Measurements from ENCODE around the gene CPLX1.

The CPLX1 gene

DNA sequence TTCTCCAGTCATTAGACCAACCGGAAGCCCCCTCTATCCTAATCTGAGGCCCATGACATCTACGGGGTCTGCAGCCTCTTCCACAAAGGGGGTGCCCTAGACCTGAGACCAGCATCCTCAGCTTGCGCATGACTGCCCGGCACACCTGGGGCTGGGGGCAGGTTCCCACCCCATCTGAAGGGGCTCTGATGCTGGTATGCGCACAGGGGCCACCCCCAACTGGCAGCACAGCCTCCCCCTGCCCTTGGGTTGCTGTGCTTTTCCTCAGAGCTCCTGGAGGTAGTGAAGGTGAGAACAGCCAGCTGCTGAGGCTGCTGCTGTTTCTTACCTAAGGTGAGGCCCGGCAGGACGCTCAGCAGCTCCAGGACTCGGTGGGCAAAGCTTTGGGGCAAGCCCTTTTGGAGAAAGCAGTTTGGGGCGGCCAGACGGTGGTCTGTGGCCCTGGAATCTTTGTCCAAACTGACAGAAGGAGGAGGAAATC lies 18.9 kb upstream of the CPLX1 start:
- TF ChIP-seq, protein P1, sequence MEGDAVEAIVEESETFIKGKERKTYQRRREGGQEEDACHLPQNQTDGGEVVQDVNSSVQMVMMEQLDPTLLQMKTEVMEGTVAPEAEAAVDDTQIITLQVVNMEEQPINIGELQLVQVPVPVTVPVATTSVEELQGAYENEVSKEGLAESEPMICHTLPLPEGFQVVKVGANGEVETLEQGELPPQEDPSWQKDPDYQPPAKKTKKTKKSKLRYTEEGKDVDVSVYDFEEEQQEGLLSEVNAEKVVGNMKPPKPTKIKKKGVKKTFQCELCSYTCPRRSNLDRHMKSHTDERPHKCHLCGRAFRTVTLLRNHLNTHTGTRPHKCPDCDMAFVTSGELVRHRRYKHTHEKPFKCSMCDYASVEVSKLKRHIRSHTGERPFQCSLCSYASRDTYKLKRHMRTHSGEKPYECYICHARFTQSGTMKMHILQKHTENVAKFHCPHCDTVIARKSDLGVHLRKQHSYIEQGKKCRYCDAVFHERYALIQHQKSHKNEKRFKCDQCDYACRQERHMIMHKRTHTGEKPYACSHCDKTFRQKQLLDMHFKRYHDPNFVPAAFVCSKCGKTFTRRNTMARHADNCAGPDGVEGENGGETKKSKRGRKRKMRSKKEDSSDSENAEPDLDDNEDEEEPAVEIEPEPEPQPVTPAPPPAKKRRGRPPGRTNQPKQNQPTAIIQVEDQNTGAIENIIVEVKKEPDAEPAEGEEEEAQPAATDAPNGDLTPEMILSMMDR (IDR thresholded peaks at IDR 0.05; ENCODE audit: low read depth, low read length) = no peak
- DNase-seq (ENCODE audit: low read depth in 2 of 2) = no peak
- no peak overlapping the region for H3K4me3 ChIP-seq (replicated peaks in 1 of 2; ENCODE audit: low read depth in 2 of 2, low read length in 2 of 2)

DNA sequence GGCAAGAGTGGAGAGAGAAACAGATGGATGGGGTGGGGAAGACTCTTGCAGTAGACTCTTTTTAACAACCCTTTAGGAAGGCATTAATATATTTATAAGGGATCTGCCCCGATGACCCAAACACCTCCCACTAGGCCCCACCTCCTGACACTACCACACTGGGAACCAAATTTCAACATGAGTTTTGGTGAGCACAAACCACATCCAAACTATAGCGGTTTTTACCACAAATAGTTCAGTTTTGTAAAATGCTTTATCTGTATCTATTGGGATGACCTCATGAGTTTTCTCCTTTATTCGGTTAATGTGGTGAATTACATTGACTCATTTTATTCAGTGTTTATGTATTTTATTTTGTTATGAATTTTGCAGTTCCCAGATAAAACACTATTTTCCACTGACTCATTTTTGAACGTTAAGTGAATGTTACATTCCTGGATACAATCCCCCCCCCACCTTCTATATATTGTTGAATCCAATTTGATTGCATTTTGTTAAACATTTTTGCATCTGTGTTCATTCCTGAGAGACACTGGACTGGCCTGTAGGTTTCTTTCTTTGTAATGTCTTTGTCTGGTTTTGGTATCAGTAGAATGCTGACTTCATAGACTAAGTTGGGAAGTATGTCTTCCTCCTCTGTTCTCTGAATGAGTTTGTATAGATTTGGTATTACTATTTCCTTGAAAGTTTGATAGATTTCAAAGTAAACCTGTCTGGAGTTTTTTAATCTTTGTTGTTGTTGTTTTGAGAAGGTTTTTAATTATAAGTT lies 13.9 kb upstream of the CPLX1 start:
- DNase-seq (ENCODE audit: low read depth in 2 of 2) = no peak
- TF ChIP-seq, protein P1 (IDR thresholded peaks at IDR 0.05; ENCODE audit: low read depth, low read length) = no peak
- H3K4me3 ChIP-seq (replicated peaks in 1 of 2; ENCODE audit: low read depth in 2 of 2, low read length in 2 of 2) = no peak overlapping the region

DNA sequence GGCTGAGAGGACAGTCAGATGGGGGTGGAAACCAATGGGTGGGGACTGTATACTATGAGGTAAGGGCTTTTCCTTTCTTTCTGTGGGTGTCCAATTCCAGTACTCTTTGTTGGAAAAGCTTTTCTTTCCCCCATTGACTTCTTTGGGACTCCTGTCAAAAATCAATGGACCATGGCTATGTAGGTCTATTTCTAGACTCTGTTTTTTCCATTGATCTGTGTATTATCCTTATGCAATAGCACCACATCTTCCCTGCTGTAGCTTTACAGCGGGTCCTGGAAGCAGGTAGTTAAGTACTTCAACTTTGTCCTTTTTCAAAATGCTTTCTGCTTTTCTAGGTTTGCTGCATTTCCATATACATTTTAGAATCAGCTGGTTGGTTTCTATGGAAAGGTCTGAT lies 11.8 kb upstream of the CPLX1 start:
- no peak for DNase-seq (ENCODE audit: low read depth in 2 of 2)
- TF ChIP-seq, protein P1 (IDR thresholded peaks at IDR 0.05; ENCODE audit: low read depth, low read length) = no peak
- no peak overlapping the region for H3K4me3 ChIP-seq (replicated peaks in 1 of 2; ENCODE audit: low read depth in 2 of 2, low read length in 2 of 2)

DNA sequence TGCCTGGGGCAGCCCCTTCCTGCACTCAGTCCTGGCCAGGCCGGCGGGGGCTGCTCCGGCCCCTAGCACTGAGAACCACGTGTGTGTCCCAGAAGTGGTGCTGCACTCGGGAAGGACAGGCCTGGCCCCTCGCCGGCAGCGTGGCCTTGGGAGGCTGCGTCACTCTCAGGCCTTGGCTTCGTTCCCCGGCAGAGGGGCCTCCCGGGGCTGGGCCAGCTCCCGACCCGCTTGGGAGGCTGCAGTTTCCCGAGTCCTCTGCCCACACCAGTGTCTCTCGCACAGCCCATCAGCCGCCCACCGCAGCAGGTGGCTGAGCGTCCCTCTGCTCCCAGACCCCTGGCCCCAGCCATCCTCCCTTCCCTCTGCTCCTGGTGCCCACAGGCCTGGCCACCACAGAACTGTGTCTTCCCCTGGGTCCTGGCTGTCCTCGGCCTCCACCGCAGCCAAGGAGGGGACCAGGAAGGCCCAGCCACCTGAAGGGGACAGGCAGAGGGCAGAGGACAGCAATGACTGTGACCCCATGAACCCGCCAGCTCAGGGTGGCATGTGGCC lies 10.9 kb upstream of the CPLX1 start:
- no peak for DNase-seq (ENCODE audit: low read depth in 2 of 2)
- no peak overlapping the region for H3K4me3 ChIP-seq (replicated peaks in 1 of 2; ENCODE audit: low read depth in 2 of 2, low read length in 2 of 2)
- TF ChIP-seq, protein P1 (IDR thresholded peaks at IDR 0.05; ENCODE audit: low read depth, low read length) = no peak

DNA sequence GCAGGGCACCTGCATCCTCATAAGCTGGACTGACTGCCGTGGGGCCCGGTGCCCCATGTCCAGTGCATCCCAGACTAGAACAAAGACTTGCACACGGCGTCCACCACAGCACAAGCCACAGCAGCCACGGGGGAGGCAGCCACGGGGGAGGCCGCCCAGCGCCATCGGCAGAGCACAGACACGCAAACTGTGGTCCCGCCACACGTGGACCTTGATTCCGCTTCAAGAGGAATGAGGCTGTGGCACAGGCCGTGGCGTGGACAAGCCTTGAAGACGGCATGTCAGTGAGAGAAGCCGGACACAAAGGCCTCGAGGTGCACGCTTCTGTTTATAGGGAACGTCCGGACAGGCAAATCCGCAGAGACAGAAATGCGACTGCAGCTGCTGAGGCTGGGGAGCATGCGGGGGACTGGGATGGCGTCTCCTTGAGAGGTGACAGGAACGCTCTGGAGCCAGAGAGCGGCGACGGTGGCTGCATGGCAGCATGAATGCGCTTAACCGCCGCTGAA lies 10.1 kb upstream of the CPLX1 start:
- DNase-seq (ENCODE audit: low read depth in 2 of 2) = no peak

DNA sequence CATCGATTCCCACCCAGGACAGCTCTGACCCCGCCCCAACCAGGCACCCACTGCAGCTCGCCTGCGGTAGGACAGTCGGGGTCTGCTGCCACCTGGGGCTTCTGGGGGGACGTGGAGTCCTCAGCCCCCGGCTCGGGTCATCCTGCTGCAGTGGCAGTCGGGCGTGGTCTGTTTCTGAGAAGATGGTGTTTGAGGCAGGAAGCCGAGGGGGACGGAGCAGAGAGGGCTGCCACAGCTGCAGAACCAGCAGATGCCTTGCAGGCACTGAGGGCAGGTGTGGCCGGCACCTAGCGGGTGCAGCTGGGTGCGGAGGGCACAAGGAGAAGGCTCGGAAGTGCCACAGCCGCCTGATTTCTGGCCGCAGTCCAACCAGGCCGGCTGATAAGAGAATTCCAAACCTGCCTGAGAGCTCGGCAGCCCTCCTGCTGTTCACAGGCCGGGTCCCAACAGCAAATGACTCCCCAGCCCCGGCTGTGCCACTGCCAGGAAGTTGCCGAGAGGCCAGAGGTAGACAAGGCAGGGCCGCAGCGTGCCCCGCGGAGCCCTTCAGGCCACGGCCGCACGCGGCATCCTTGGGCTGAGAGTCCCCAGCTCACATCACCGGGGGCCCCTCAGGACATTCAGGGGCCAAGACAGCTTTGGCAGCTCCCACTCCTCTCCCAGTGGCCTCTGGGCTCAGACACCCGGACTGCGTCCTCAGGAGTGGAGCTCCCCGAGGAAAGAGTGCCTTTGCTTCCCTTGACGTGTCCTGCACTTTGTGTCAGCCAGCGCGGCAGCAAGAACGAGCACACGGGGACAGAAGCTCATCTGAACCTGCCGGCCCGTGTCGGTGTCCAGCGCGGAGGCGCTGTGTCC lies 9.4 kb upstream of the CPLX1 start:
- no peak for DNase-seq (ENCODE audit: low read depth in 2 of 2)
- H3K4me3 ChIP-seq (replicated peaks in 1 of 2; ENCODE audit: low read depth in 2 of 2, low read length in 2 of 2) = no peak overlapping the region
- TF ChIP-seq, protein P1 (IDR thresholded peaks at IDR 0.05; ENCODE audit: low read depth, low read length) = no peak

More for the DNA sequence above, 10.1 kb upstream of the CPLX1 start:
- no peak overlapping the region for H3K4me3 ChIP-seq (replicated peaks in 1 of 2; ENCODE audit: low read depth in 2 of 2, low read length in 2 of 2)
- TF ChIP-seq, protein P1 (IDR thresholded peaks at IDR 0.05; ENCODE audit: low read depth, low read length) = no peak
